Measurements from ENCODE around the gene UMAD1. TPM values are rescaled to one million over a fixed set of nuclear protein-coding genes. Genes with fewer than 3 reads are reported as not detected.

Gene UMAD1
- total and polyA plus RNA-seq, 2 of the 4 experiments (the other 2 are of a cell fraction) = 5.2 to 8.4 TPM

DNA sequence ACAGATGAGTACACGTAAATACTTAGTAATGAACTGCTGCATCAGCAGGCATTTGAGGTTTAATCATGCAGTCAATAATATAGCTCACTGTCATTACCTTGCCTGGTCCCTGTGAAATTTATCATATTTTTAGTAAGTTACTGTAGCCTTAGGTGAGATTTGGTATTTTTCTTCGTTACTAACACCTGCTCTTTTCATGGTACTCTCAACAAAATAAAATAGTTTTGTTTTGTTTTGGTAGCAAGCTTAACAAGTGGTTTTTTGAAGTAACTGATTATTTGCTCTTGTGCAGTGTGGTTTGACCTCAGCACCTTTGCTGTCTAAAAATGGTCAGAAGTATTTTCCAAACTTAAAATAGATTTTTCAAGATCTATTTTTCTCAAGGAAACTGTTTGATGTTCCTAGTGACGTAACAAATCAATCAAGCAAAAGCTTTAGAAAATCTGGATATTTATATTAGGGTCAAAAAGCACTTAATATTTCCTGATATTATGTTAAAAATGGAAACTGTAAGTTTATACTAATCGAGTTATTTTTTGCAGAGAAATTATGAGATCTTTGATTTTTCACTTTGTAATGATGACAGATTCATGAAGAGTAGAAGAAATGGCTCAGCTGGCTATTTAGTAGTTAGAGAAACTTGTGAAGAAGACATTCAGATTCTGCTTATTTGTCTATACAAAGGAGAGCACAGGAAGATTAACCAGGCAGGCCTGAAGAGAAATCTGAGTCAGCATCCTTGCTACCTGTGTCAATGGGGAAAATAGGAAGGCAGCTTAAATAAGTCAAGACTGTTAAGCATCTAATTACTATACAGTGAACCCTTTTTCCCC is 98.9 kb downstream of the UMAD1 start:
- intact Hi-C loops (cut with micrococcal nuclease) = no loop called here
- no peaks in the 10 kb centered on the region for H3K27me3 ChIP-seq (ENCODE audit: control insufficient read depth, insufficient read depth, low read length)
- H3K18ac ChIP-seq (ENCODE audit: low read depth, low read length) = no peak overlapping the region
- TF ChIP-seq BHLHE40 (IDR thresholded peaks at IDR 0.05; ENCODE audit: low read depth, low read length) (no peak), MAFK (IDR thresholded peaks at IDR 0.05; ENCODE audit: low read depth, low read length) (peak; percentile 44)
- H4K91ac ChIP-seq (ENCODE audit: insufficient read depth, low read depth, low read length) = no peak overlapping the region
- H3K56ac ChIP-seq (ENCODE audit: extremely low read depth, insufficient read depth, low read length) = no peak overlapping the region
- no peak overlapping the region for H2BK120ac ChIP-seq (ENCODE audit: low read depth, low read length)
- no peaks in the 10 kb centered on the region for H4K20me1 ChIP-seq (ENCODE audit: insufficient read depth, low read length)
- H3K4me2 ChIP-seq (ENCODE audit: low read depth, low read length) = no peak overlapping the region
- WGBS, 2 experiments (ENCODE audit: extremely low coverage in 2 of 2, insufficient read length in 1 of 2) = no CpG with 5 or more reads among the region's 4 CpGs
- H3K4me1 ChIP-seq (ENCODE audit: control insufficient read depth, insufficient read depth, low read length) = no peaks in the 10 kb centered on the region
- no peak overlapping the region for H3K9ac ChIP-seq (ENCODE audit: low read depth, low read length)
- CTCF ChIA-PET = no interaction called here
- no peak overlapping the region for H4K5ac ChIP-seq (ENCODE audit: low read depth, low read length)
- H3K27ac ChIP-seq (ENCODE audit: insufficient read depth, low read length) = no peak overlapping the region
- H2BK5ac ChIP-seq (ENCODE audit: low read depth, low read length, poor library complexity, severe bottlenecking) = no peak overlapping the region
- POLR2A ChIA-PET (ENCODE audit: unreplicated experiment) = no interaction called here
- H4K8ac ChIP-seq (ENCODE audit: low read depth in 2 of 2, low read length in 2 of 2) = no peak overlapping the region
- no TSS peak for BruUV-seq (replicated peaks)
- ATAC-seq (ENCODE audit: low read depth) = no peak
- no peak overlapping the region for H2AFZ ChIP-seq (replicated peaks; ENCODE audit: low read length, poor library complexity)
- in situ Hi-C loops (cut with MboI; ENCODE audit: low sequenced_read_pairs) = no loop called here
- no peaks in the 10 kb centered on the region for H3K79me1 ChIP-seq (ENCODE audit: low read depth in 1 of 2, low read length in 2 of 2)
- no peak overlapping the region for H2BK20ac ChIP-seq (ENCODE audit: low read depth, low read length)
- no peaks in the 10 kb centered on the region for H3K36me3 ChIP-seq (ENCODE audit: control insufficient read depth, insufficient read depth, low read length)
- dilution Hi-C loops (cut with HindIII; ENCODE audit: low sequenced_read_pairs, unreplicated experiment) = no loop called here
- H3K23ac ChIP-seq (ENCODE audit: low read depth, low read length) = no peak overlapping the region
- DNase-seq = no peak
- no peak overlapping the region for H2AK9ac ChIP-seq (replicated peaks; ENCODE audit: low read depth, low read length, poor library complexity)
- no peaks in the 10 kb centered on the region for H3K9me1 ChIP-seq (ENCODE audit: insufficient read depth, low read length)
- H2BK15ac ChIP-seq (ENCODE audit: low read depth, low read length) = no peak overlapping the region
- no peak overlapping the region for H3K4me3 ChIP-seq (ENCODE audit: insufficient read depth, low read depth, low read length)
- H3K14ac ChIP-seq (replicated peaks; ENCODE audit: low read depth, low read length) = no peak overlapping the region
- no peaks in the 10 kb centered on the region for H3K9me3 ChIP-seq (ENCODE audit: control insufficient read depth, insufficient read depth, low read length)
- no peak overlapping the region for H3K4ac ChIP-seq (ENCODE audit: low read depth, low read length)
- H2AK5ac ChIP-seq (ENCODE audit: low read depth, low read length) = no peak overlapping the region
